Measurements from ENCODE around the gene SATL1.
A peak's percentile ranks its signal among the peaks of the same experiment; 100 is the strongest.

The SATL1 gene

GRCh38 chrX:85244450-85245211 lies 1.1 kb upstream of the SATL1 start:
- H3K4me2 ChIP-seq (ENCODE audit: low read length), result peak overlapping the region; percentile 65
- H3K27me3 ChIP-seq (ENCODE audit: control insufficient read depth, low read length), result 0 out of 2 replicates have a peak, but pooled peaks cover 3% of the 10 kb centered on the region

GRCh38 chrX:85243155-85243554 lies 424 bp downstream of the SATL1 start:
- H3F3A ChIP-seq (ENCODE audit: control insufficient read depth, insufficient read depth), result no peaks in the 10 kb centered on the region
- peak overlapping the region; percentile 78 for H3K4me3 ChIP-seq (ENCODE audit: low read length)
- 0 out of 2 replicates have a peak, but pooled peaks cover 3% of the 10 kb centered on the region for H3K27me3 ChIP-seq (ENCODE audit: control insufficient read depth, low read length)
- H4K20me1 ChIP-seq (ENCODE audit: control insufficient read depth, insufficient read depth, low read depth, low read length), result no peaks in the 10 kb centered on the region
- H3K4me1 ChIP-seq (ENCODE audit: control insufficient read depth, low read length), result no peaks in the 10 kb centered on the region
- no peak overlapping the region for H3K27ac ChIP-seq (ENCODE audit: low read depth, low read length)
- H3K9me2 ChIP-seq (replicated peaks; ENCODE audit: control insufficient read depth, low read length), result no peaks in the 10 kb centered on the region
- TF ChIP-seq CTCF (IDR thresholded peaks at IDR 0.05; ENCODE audit: low read depth, low read length, poor library complexity, severe bottlenecking) (no peak), EZH2phosphoT487 (IDR thresholded peaks at IDR 0.05; ENCODE audit: borderline replicate concordance, low read length) (no peak)
- no peaks in the 10 kb centered on the region for H3K9me3 ChIP-seq (ENCODE audit: control insufficient read depth, insufficient read depth, low read length)
- H3K79me2 ChIP-seq (ENCODE audit: control insufficient read depth, low read length), result peaks cover 10% of the 10 kb centered on the region; the same call in 1 of the 2 replicates
- H3K4me2 ChIP-seq (ENCODE audit: low read length), result peak overlapping the region; percentile 65
- H3K36me3 ChIP-seq (ENCODE audit: control insufficient read depth, low read length), result no peaks in the 10 kb centered on the region

More at GRCh38 chrX:85244450-85245211, 1.1 kb upstream of the SATL1 start:
- no peaks in the 10 kb centered on the region for H3K4me1 ChIP-seq (ENCODE audit: control insufficient read depth, low read length)
- H3K79me2 ChIP-seq (ENCODE audit: control insufficient read depth, low read length), result peaks cover 10% of the 10 kb centered on the region; the same call in 1 of the 2 replicates
- H3F3A ChIP-seq (ENCODE audit: control insufficient read depth, insufficient read depth), result no peaks in the 10 kb centered on the region
- TF ChIP-seq EZH2phosphoT487 (IDR thresholded peaks at IDR 0.05; ENCODE audit: borderline replicate concordance, low read length) (no peak), CTCF (IDR thresholded peaks at IDR 0.05; ENCODE audit: low read depth, low read length, poor library complexity, severe bottlenecking) (no peak)
- peak overlapping the region; percentile 78 for H3K4me3 ChIP-seq (ENCODE audit: low read length)
- H3K9me3 ChIP-seq (ENCODE audit: control insufficient read depth, insufficient read depth, low read length), result no peaks in the 10 kb centered on the region
- H4K20me1 ChIP-seq (ENCODE audit: control insufficient read depth, insufficient read depth, low read depth, low read length), result no peaks in the 10 kb centered on the region
- no peaks in the 10 kb centered on the region for H3K36me3 ChIP-seq (ENCODE audit: control insufficient read depth, low read length)
- no peak overlapping the region for H3K27ac ChIP-seq (ENCODE audit: low read depth, low read length)
- no peaks in the 10 kb centered on the region for H3K9me2 ChIP-seq (replicated peaks; ENCODE audit: control insufficient read depth, low read length)

- Histone ChIP-seq H3K4me2 (ENCODE audit: low read length) (no peak overlapping the region), H3K9me2 (replicated peaks; ENCODE audit: control insufficient read depth, low read length) (no peaks in the 10 kb centered on the region), H3F3A (ENCODE audit: control insufficient read depth, insufficient read depth) (no peaks in the 10 kb centered on the region)
Measured at GRCh38 chrX:85223359-85223758, 20.2 kb downstream of the SATL1 start.

More at GRCh38 chrX:85223359-85223758, 20.2 kb downstream of the SATL1 start:
- Histone ChIP-seq H3K4me1 (ENCODE audit: control insufficient read depth, low read length) (no peaks in the 10 kb centered on the region), H3K4me3 (ENCODE audit: low read length) (no peak overlapping the region), H3K27me3 (ENCODE audit: control insufficient read depth, low read length) (no peaks in the 10 kb centered on the region), H3K36me3 (ENCODE audit: control insufficient read depth, low read length) (no peaks in the 10 kb centered on the region), H3K9me3 (ENCODE audit: control insufficient read depth, insufficient read depth, low read length) (no peaks in the 10 kb centered on the region), H3K27ac (ENCODE audit: low read depth, low read length) (no peak overlapping the region), H3K79me2 (ENCODE audit: control insufficient read depth, low read length) (no peaks in the 10 kb centered on the region), H4K20me1 (ENCODE audit: control insufficient read depth, insufficient read depth, low read depth, low read length) (no peaks in the 10 kb centered on the region)
- TF ChIP-seq EZH2phosphoT487 (IDR thresholded peaks at IDR 0.05; ENCODE audit: borderline replicate concordance, low read length) (no peak), CTCF (IDR thresholded peaks at IDR 0.05; ENCODE audit: low read depth, low read length, poor library complexity, severe bottlenecking) (no peak)
